ENCODE measurements around the gene UMODL1. TPM values are rescaled to one million over a fixed set of nuclear protein-coding genes. Genes with fewer than 3 reads are reported as not detected.

The UMODL1 gene
- total RNA-seq, 2 experiments from 2014 or later = 7.4 to 12.3 TPM

DNA sequence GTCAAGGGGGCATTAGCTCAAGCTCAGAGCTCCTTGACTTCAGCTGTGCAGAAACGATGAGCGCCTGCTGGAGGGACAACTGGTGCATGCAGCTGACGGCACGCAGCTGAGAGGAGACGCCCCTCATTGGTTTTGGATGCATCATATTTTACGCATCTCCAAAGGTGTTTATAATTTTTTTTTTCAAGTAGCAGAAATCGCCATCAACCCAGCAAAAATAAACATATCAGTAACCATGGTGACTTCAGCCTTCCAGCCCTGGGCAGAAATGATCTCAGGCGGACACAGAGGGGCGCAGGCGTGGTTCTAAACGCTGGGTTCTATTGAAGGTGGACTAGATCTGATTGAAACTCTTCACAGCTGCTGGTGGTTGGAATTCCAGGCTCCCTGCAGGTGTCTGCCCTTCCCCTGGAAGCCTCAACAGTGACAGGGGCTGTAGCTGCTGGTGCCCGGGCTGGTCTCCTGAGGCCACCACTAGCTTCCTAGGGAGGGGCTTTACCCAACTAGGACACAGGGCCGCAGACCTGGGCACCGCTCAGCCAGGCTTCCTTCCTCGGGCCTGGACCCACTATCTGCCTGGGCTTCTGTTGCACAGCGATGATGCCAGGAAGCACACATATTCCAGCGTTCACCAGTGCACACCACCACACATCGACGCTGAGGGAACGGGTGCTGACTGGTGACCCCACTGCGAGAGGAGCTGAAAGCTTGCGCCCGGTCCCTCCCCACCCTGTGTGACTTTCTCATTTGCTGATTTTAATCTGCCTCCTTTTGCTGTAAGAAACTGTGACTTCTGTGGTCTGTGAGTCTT, 84.1 kb downstream of the UMODL1 start:
- Histone ChIP-seq H3K9me2 (ENCODE audit: insufficient read depth, low read length) (no peaks in the 10 kb centered on the region), H4K20me1 (ENCODE audit: insufficient read depth, low read length) (no peaks in the 10 kb centered on the region), H3K36me3 (ENCODE audit: insufficient read depth, low read length) (no peaks in the 10 kb centered on the region), H3K9me3 (ENCODE audit: low read length) (no peaks in the 10 kb centered on the region), H3K4me1 (ENCODE audit: insufficient read depth, low read length, poor library complexity, severe bottlenecking) (no peaks in the 10 kb centered on the region), H3K4me3 (ENCODE audit: low read depth, low read length, poor library complexity, severe bottlenecking) (no peak overlapping the region), H3K79me2 (ENCODE audit: insufficient read depth, low read depth, low read length) (no peaks in the 10 kb centered on the region), H3K4me2 (ENCODE audit: low read length) (no peak overlapping the region), H3K27ac (ENCODE audit: low read depth, low read length, poor library complexity, severe bottlenecking) (no peak overlapping the region), H2AFZ (ENCODE audit: low read length) (no peak overlapping the region)
- ChIA-PET POLR2A (interaction anchor here (0.6 kb wide), 1 partner anchor 240 kb away, joined by 3 read pairs; no protein-coding TSS in a partner anchor), CTCF (ENCODE audit: unreplicated experiment) (no interaction called here)
- intact Hi-C loops (cut with micrococcal nuclease; ENCODE audit: unreplicated experiment) = no loop called here
- DNase-seq (ENCODE audit: low spot score) = no peak
- BruUV-seq (replicated peaks) = no TSS peak
- TF ChIP-seq EZH2phosphoT487 (IDR thresholded peaks at IDR 0.05; ENCODE audit: borderline replicate concordance, low read depth, low read length) = no peak
- TF ChIP-seq, protein P1, sequence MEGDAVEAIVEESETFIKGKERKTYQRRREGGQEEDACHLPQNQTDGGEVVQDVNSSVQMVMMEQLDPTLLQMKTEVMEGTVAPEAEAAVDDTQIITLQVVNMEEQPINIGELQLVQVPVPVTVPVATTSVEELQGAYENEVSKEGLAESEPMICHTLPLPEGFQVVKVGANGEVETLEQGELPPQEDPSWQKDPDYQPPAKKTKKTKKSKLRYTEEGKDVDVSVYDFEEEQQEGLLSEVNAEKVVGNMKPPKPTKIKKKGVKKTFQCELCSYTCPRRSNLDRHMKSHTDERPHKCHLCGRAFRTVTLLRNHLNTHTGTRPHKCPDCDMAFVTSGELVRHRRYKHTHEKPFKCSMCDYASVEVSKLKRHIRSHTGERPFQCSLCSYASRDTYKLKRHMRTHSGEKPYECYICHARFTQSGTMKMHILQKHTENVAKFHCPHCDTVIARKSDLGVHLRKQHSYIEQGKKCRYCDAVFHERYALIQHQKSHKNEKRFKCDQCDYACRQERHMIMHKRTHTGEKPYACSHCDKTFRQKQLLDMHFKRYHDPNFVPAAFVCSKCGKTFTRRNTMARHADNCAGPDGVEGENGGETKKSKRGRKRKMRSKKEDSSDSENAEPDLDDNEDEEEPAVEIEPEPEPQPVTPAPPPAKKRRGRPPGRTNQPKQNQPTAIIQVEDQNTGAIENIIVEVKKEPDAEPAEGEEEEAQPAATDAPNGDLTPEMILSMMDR (conservative IDR thresholded peaks at IDR 0.05; ENCODE audit: low read length) = no peak

DNA sequence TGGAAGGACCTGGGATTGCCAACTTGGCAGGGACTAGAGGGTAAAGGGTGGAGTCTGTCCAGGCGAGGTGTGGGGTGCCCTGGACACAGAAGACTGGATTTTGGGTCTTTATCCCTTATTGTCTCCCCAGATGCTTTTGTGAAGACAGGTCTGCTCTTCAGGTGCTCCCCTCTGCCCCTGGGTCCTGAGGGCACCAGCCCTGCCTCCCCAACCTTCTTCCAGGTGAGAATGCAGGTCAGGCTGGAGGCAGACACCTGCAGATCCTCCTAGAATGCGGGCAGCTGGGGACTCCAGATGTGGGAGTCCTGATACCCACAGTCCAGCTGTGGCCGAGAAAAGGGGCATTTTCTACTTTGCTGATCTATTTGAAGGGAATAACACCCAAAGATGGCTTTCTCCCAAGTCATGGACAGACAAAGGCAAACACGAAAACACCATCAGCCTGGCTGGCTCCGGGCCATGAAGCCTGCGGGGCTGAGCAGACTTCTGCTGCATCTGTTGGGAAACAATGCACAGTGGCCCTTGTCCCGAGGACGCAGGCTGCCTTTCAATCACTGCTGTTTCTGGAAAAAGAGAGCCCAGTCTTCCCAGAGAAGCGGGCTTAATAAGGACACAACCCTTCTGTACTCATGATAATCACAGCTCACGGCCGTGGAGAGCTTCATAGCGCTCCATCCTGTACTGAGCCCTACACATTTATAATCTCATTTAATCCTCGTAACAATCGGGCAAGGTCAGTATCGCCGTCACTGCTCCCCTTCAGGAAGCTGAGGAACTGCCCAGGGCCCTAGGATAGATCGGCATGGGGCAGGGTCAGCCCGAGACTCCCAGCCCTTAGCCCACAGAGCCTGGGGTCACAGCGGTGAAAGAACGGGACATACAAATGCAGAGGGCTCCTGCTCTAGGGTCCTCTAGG, 85.8 kb downstream of the UMODL1 start:
- no peaks in the 10 kb centered on the region for H3K9me2 ChIP-seq (ENCODE audit: insufficient read depth, low read length)
- intact Hi-C loops (cut with micrococcal nuclease; ENCODE audit: unreplicated experiment) = no loop called here
- TF ChIP-seq, protein P1 (conservative IDR thresholded peaks at IDR 0.05; ENCODE audit: low read length) = no peak
- no peak for TF ChIP-seq EZH2phosphoT487 (IDR thresholded peaks at IDR 0.05; ENCODE audit: borderline replicate concordance, low read depth, low read length)
- no TSS peak for BruUV-seq (replicated peaks)
- DNase-seq (ENCODE audit: low spot score) = no peak
- no peaks in the 10 kb centered on the region for H3K36me3 ChIP-seq (ENCODE audit: insufficient read depth, low read length)
- no peaks in the 10 kb centered on the region for H3K79me2 ChIP-seq (ENCODE audit: insufficient read depth, low read depth, low read length)
- no peak overlapping the region for H3K27ac ChIP-seq (ENCODE audit: low read depth, low read length, poor library complexity, severe bottlenecking)
- no peak overlapping the region for H3K4me2 ChIP-seq (ENCODE audit: low read length)
- peaks cover 8% of the 10 kb centered on the region for H3K4me1 ChIP-seq (ENCODE audit: insufficient read depth, low read length, poor library complexity, severe bottlenecking)
- ChIA-PET CTCF (ENCODE audit: unreplicated experiment) (no interaction called here), POLR2A (no interaction called here)
- no peak overlapping the region for H3K4me3 ChIP-seq (ENCODE audit: low read depth, low read length, poor library complexity, severe bottlenecking)
- no peak overlapping the region for H2AFZ ChIP-seq (ENCODE audit: low read length)
- no peaks in the 10 kb centered on the region for H4K20me1 ChIP-seq (ENCODE audit: insufficient read depth, low read length)
- no peaks in the 10 kb centered on the region for H3K9me3 ChIP-seq (ENCODE audit: low read length)

Data from OCI-LY7 (cell line).